ENCODE results near the gene ZBBX.

Gene ZBBX

GRCh38 chr3:167318306-167318705 lies 61.8 kb downstream of the ZBBX start:
- DNase-seq (ENCODE audit: low read depth in 3 of 3), result no peak

GRCh38 chr3:167306319-167306718 lies 73.8 kb downstream of the ZBBX start:
- no peak for DNase-seq (ENCODE audit: low read depth in 3 of 3)

GRCh38 chr3:167305340-167305890 lies 74.7 kb downstream of the ZBBX start:
- no peak for DNase-seq (ENCODE audit: low read depth in 3 of 3)

GRCh38 chr3:167304077-167304476 lies 76.0 kb downstream of the ZBBX start:
- DNase-seq (ENCODE audit: low read depth in 3 of 3), result no peak

GRCh38 chr3:167302678-167303077 lies 77.4 kb downstream of the ZBBX start:
- DNase-seq (ENCODE audit: low read depth in 3 of 3), result no peak

GRCh38 chr3:167300207-167300606 lies 79.9 kb downstream of the ZBBX start:
- no peak for DNase-seq (ENCODE audit: low read depth in 3 of 3)

- no peak for DNase-seq (ENCODE audit: low read depth in 3 of 3)
These were observed 90.7 kb downstream of the ZBBX start for GRCh38 chr3:167289435-167289834.

- DNase-seq (ENCODE audit: low read depth in 3 of 3), result no peak
These were observed 91.4 kb downstream of the ZBBX start for GRCh38 chr3:167288737-167289136.

- DNase-seq (ENCODE audit: low read depth in 3 of 3), result no peak
These were observed 92.8 kb downstream of the ZBBX start for GRCh38 chr3:167287308-167287707.

- DNase-seq (ENCODE audit: low read depth in 3 of 3), result no peak
These were observed 105.8 kb downstream of the ZBBX start for GRCh38 chr3:167274141-167274874.

- no peak for DNase-seq (ENCODE audit: low read depth in 3 of 3)
These were observed 127.1 kb downstream of the ZBBX start for GRCh38 chr3:167253037-167253436.

- DNase-seq (ENCODE audit: low read depth in 3 of 3), result no peak
These were observed 128.4 kb downstream of the ZBBX start for GRCh38 chr3:167251678-167252077.

- DNase-seq (ENCODE audit: low read depth in 3 of 3), result no peak
These were observed 133.8 kb downstream of the ZBBX start for GRCh38 chr3:167246252-167246651.

- DNase-seq (ENCODE audit: low read depth in 3 of 3), result no peak
These were observed 138.8 kb downstream of the ZBBX start for GRCh38 chr3:167241048-167241845.

GRCh38 chr3:167228135-167228534 lies 152.0 kb downstream of the ZBBX start:
- DNase-seq (ENCODE audit: low read depth in 3 of 3), result no peak

- DNase-seq (ENCODE audit: low read depth in 3 of 3), result no peak
These were observed 154.3 kb downstream of the ZBBX start for GRCh38 chr3:167225821-167226220.

- DNase-seq (ENCODE audit: low read depth in 3 of 3), result no peak
These were observed 171.1 kb downstream of the ZBBX start for GRCh38 chr3:167209011-167209410.

GRCh38 chr3:167203062-167203461 lies 177.0 kb downstream of the ZBBX start:
- DNase-seq (ENCODE audit: low read depth in 3 of 3), result no peak

- DNase-seq (ENCODE audit: low read depth in 3 of 3), result no peak
These were observed 181.0 kb downstream of the ZBBX start for GRCh38 chr3:167198949-167199600.

Measured in stimulated activated CD4-positive, alpha-beta T cell treated with anti-CD3 and anti-CD28 coated beads, TNF-alpha, amount 100 ng/mL, for 4 hours (primary cell).